ENCODE results near the gene FRMD6.

The FRMD6 gene

DNA sequence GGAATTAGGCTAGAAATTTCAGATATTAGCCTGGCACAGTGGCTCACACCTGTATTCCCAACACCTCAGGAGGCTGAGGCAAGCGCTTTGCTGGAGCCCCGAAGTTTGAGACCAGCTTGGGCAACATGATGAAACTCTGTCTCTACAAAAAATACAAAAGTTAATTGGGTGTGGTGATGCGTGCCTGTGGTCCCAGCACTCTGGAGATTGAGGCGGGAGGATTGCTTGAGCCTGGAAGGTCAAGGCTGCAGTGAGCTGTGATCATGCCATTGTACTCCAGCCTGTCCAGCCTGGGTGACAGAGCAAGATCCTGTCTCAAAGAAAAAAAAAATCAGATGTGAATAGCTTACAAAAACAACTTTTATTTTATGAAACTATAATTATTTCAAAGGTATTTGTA is 15.1 kb downstream of the FRMD6 start:
- Histone ChIP-seq H3K36me3 (no peaks in the 10 kb centered on the region), H3K27ac (no peak overlapping the region), H3K9me3 (no peaks in the 10 kb centered on the region), H3K4me3 (no peak overlapping the region), H3K27me3 (no peaks in the 10 kb centered on the region), H3K4me1 (peaks cover 0 to 19% (median 1%) of the 10 kb centered on the region in 4 donors)
- no peak for DNase-seq
- TF ChIP-seq, protein P1, sequence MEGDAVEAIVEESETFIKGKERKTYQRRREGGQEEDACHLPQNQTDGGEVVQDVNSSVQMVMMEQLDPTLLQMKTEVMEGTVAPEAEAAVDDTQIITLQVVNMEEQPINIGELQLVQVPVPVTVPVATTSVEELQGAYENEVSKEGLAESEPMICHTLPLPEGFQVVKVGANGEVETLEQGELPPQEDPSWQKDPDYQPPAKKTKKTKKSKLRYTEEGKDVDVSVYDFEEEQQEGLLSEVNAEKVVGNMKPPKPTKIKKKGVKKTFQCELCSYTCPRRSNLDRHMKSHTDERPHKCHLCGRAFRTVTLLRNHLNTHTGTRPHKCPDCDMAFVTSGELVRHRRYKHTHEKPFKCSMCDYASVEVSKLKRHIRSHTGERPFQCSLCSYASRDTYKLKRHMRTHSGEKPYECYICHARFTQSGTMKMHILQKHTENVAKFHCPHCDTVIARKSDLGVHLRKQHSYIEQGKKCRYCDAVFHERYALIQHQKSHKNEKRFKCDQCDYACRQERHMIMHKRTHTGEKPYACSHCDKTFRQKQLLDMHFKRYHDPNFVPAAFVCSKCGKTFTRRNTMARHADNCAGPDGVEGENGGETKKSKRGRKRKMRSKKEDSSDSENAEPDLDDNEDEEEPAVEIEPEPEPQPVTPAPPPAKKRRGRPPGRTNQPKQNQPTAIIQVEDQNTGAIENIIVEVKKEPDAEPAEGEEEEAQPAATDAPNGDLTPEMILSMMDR (IDR thresholded peaks at IDR 0.05): no peak
- intact Hi-C loops (cut with DNase I; ENCODE audit: low total_unique reads): no loop called here

DNA sequence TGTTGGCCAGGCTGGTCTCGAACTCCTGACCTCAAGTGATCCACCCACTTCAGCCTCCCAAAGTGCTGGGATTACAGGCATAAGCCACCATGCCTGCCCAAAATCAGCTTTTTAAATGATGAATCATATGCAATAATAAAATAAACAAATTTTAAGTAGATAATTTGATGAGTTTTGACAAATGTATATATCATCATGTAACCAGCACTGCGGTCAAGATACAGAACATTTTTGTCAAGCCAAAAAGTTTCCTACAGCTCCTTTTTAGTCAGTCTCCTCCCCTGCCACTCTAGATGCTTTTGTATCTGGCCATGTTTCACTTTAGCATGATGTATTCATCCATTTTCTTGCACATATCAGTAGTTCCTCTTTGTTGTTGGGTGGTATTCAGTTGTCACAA is 17.2 kb downstream of the FRMD6 start:
- H3K4me1 ChIP-seq: peaks cover 0 to 19% (median 1%) of the 10 kb centered on the region in 4 donors
- H3K27me3 ChIP-seq: no peaks in the 10 kb centered on the region
- no peak overlapping the region for H3K27ac ChIP-seq
- no peaks in the 10 kb centered on the region for H3K36me3 ChIP-seq
- no peak overlapping the region for H3K4me3 ChIP-seq
- intact Hi-C loops (cut with DNase I; ENCODE audit: low total_unique reads): no loop called here
- DNase-seq: no peak
- H3K9me3 ChIP-seq: no peaks in the 10 kb centered on the region
- TF ChIP-seq, protein P1 (IDR thresholded peaks at IDR 0.05): no peak

DNA sequence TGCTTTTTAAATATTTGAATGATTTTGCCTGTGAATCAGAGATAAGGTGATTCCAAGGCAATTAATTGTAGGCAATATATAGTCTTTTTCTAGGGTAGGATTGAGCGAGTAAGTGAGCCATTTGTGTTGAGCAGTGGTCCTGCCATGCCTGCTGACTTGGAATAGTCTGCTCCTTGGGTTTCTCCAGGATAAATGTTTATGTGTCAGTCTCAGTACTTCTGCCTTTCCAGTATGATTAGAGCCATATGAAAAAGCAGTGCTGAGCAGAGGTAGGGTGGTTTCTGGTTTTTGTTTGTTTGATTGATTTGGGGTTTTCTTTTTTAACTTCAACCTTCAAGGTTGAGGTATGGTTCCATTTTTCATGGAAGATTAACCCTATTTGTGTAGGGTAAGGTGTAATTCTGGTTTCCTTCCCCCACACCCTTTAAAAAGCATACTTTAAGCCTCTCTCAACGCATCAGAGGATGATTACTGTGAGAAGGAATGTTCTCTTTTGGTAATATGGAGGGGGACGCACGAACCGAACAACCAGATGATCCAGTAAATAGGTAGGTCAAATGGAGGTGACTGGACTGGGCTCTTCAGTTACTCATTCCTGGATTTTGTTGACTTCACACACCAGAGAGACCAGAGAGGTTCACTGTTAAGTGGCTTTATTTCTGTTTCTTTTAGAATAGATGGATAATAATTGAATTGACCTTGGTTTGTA is 22.7 kb downstream of the FRMD6 start:
- H3K9me3 ChIP-seq: no peaks in the 10 kb centered on the region
- H3K4me1 ChIP-seq: peaks cover 0 to 46% (median 20%) of the 10 kb centered on the region in 4 donors
- intact Hi-C loops (cut with DNase I; ENCODE audit: low total_unique reads): no loop called here
- H3K36me3 ChIP-seq: no peaks in the 10 kb centered on the region
- H3K4me3 ChIP-seq: no peak overlapping the region
- no peak for DNase-seq
- H3K27me3 ChIP-seq: no peaks in the 10 kb centered on the region
- TF ChIP-seq, protein P1 (IDR thresholded peaks at IDR 0.05): no peak
- no peak overlapping the region for H3K27ac ChIP-seq

DNA sequence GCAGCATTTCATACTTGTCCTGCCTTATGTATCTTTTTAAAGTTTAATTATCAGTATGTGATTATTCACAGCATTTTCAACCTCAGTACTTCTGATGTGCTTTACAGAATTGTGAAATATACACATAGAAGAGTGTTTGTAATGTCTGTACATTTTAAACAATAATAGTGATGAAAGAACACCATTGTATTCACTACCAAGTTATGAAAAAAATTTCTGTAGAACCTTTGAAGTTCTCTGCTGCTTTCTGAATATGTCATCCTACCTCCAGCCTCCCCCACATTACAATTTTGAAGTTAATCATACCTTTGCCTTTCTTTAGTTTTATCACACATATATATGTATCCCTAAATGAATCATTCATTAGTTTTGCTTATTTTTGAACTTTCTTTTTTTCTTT is 24.8 kb downstream of the FRMD6 start:
- no peak overlapping the region for H3K27ac ChIP-seq

DNA sequence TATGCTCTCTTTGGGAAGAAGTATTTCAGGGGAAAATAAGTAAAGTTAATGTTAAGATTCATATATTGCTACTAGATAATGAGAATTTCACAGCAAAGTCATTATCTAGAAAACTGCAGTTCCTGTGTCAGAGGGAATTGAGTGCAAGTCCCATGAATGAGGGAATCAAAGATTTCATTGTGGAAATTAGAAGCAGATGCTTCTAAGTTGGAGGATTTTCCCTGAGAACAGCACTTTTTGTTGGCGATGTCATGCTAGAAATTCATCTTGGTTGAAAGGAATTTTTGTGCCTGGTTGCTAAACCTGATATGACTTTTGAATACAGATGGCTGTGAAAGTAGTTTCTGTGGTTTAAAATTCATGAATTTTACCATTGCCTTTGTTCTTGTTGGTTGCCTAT is 25.6 kb downstream of the FRMD6 start:
- intact Hi-C loops (cut with DNase I; ENCODE audit: low total_unique reads): no loop called here
- DNase-seq: no peak
- Histone ChIP-seq H3K4me1 (peaks cover 0 to 54% (median 20%) of the 10 kb centered on the region in 4 donors), H3K27me3 (no peaks in the 10 kb centered on the region), H3K9me3 (no peaks in the 10 kb centered on the region), H3K4me3 (no peak overlapping the region), H3K36me3 (no peaks in the 10 kb centered on the region), H3K27ac (no peak overlapping the region)
- TF ChIP-seq, protein P1 (IDR thresholded peaks at IDR 0.05): no peak

More for the DNA sequence above, 24.8 kb downstream of the FRMD6 start:
- no peaks in the 10 kb centered on the region for H3K36me3 ChIP-seq
- no peak overlapping the region for H3K4me3 ChIP-seq
- TF ChIP-seq, protein P1 (IDR thresholded peaks at IDR 0.05): no peak
- DNase-seq: no peak
- intact Hi-C loops (cut with DNase I; ENCODE audit: low total_unique reads): no loop called here
- H3K4me1 ChIP-seq: peaks cover 0 to 54% (median 20%) of the 10 kb centered on the region in 4 donors
- H3K27me3 ChIP-seq: no peaks in the 10 kb centered on the region
- no peaks in the 10 kb centered on the region for H3K9me3 ChIP-seq
